Measurements from ENCODE around the gene IL3.

The IL3 gene

DNA sequence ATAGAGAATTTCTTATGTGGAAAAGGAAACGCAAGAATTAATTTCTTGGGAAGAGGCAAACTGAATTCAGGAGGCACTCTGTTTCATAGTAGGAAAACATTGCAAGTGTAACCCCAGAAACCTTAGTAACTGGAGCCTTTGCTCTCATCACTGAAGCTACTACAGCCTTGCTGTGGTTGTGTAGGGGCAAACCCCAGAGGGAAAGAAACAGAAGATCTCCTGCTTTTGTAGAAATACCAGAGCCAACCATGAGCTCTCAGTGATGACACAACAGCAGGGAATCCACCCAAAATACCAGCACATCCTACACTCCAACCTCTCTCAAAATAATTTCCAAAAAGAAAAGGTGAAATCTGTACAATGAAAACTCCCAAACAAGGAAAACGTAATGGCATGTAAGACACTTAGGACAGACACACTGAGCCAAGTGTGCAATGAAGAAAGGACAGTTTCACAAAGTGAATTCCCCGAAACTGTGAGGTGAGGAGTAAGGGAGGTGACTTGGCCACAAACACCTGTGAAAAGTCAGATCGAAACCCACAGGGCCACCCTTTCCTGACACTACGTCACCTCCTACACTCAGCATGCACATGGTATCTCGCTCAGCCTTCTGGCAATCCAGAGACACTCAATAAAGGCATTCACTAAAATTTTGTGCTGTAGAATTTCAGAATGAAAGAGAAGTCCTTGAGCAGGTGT lies 40.4 kb upstream of the IL3 start:
- H3K27ac ChIP-seq (ENCODE audit: low read depth, low read length) = no peak overlapping the region
- H3K4me1 ChIP-seq (ENCODE audit: control insufficient read depth, insufficient read depth, low read length) = no peaks in the 10 kb centered on the region
- H3K4me3 ChIP-seq (ENCODE audit: low read length) = no peak overlapping the region
- no peaks in the 10 kb centered on the region for H3K36me3 ChIP-seq (ENCODE audit: control insufficient read depth, insufficient read depth, low read length)
- no peaks in the 10 kb centered on the region for H3K27me3 ChIP-seq (ENCODE audit: control insufficient read depth, insufficient read depth, low read length)
- H3K9ac ChIP-seq (ENCODE audit: low read length) = no peak overlapping the region

DNA sequence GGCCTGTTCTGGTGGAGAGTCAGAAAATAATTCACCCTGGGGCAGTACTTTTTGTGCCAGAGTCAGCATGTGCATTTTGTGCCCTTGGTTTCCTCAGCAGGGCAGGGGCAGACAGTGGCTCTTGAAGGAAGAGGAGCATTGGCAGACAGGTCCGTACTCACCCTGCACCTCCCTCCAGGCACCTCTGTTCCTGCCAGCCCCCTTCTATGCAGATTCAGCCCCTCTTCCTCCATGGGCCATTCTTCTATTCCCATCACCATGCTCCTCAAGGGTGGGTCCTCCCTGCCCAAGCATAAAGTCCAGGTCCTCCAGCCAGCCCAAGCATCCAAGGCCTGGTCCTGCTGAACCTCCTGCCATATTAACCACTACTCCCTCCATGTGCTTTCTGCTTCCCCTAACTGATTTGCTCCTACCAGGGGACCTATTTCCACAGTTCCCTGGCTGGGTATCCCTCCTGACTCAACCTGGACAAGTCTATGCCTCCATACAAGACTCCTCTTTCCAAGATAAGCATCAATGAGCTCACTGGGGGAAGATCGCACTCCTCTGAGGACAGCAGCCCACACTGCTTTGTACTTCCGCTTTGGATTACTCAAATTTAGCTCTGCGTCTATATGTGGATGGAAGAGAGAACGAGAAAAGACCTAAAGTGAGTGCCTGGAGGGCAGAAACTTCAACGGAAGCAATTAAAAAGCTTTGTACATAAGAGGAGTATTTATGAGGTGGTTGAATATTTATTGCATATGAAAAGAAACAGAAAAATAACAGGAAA lies 39.7 kb upstream of the IL3 start:
- Histone ChIP-seq H3K27ac (ENCODE audit: low read depth, low read length) (no peak overlapping the region), H3K36me3 (ENCODE audit: control insufficient read depth, insufficient read depth, low read length) (no peaks in the 10 kb centered on the region), H3K9ac (ENCODE audit: low read length) (no peak overlapping the region), H3K4me1 (ENCODE audit: control insufficient read depth, insufficient read depth, low read length) (no peaks in the 10 kb centered on the region), H3K4me3 (ENCODE audit: low read length) (no peak overlapping the region), H3K27me3 (ENCODE audit: control insufficient read depth, insufficient read depth, low read length) (no peaks in the 10 kb centered on the region)

DNA sequence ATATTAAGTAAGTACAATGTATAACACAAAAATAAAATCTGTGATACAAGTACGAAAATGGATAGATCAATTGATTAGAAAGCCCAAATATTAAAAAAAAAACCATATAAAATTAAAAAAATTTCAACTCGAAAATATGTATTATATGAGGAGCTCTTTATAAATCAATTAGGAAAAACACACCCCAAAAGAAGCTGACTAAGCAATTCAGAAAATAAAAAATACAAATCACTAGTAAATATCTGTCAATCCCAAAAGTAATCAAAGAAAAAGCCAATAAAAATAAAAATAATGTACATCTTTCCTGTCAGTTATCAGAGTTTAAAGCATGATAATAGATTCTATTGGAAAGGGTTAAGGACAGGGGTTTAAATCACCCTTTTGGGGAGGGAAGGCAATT lies 38.8 kb upstream of the IL3 start:
- H3K36me3 ChIP-seq (ENCODE audit: control insufficient read depth, insufficient read depth, low read length) = no peaks in the 10 kb centered on the region
- no peaks in the 10 kb centered on the region for H3K27me3 ChIP-seq (ENCODE audit: control insufficient read depth, insufficient read depth, low read length)
- H3K4me3 ChIP-seq (ENCODE audit: low read length) = no peak overlapping the region
- no peak overlapping the region for H3K27ac ChIP-seq (ENCODE audit: low read depth, low read length)
- H3K4me1 ChIP-seq (ENCODE audit: control insufficient read depth, insufficient read depth, low read length) = no peaks in the 10 kb centered on the region
- H3K9ac ChIP-seq (ENCODE audit: low read length) = no peak overlapping the region

DNA sequence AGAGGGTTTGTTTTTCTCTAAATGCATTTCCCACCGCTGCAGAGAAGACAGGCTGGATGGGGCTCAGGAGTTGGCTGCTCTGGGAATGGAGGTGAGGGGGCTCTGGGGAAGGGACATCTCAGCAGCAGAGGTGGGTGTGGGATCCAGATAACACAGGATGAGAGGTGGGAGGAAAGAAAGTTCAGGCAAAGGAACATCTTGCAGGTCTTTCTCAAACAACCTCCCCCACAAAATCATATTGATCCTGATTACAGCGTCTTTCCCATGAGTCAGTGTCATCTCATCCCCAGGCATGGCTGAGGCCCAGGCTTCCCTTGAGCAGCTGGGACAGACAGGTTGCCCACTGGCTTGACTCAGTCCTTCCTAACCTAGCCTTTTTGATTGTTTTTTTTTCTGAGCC lies 37.7 kb upstream of the IL3 start:
- Histone ChIP-seq H3K36me3 (ENCODE audit: control insufficient read depth, insufficient read depth, low read length) (no peaks in the 10 kb centered on the region), H3K27me3 (ENCODE audit: control insufficient read depth, insufficient read depth, low read length) (no peaks in the 10 kb centered on the region), H3K9ac (ENCODE audit: low read length) (no peak overlapping the region), H3K4me1 (ENCODE audit: control insufficient read depth, insufficient read depth, low read length) (no peaks in the 10 kb centered on the region), H3K4me3 (ENCODE audit: low read length) (no peak overlapping the region), H3K27ac (ENCODE audit: low read depth, low read length) (no peak overlapping the region)

DNA sequence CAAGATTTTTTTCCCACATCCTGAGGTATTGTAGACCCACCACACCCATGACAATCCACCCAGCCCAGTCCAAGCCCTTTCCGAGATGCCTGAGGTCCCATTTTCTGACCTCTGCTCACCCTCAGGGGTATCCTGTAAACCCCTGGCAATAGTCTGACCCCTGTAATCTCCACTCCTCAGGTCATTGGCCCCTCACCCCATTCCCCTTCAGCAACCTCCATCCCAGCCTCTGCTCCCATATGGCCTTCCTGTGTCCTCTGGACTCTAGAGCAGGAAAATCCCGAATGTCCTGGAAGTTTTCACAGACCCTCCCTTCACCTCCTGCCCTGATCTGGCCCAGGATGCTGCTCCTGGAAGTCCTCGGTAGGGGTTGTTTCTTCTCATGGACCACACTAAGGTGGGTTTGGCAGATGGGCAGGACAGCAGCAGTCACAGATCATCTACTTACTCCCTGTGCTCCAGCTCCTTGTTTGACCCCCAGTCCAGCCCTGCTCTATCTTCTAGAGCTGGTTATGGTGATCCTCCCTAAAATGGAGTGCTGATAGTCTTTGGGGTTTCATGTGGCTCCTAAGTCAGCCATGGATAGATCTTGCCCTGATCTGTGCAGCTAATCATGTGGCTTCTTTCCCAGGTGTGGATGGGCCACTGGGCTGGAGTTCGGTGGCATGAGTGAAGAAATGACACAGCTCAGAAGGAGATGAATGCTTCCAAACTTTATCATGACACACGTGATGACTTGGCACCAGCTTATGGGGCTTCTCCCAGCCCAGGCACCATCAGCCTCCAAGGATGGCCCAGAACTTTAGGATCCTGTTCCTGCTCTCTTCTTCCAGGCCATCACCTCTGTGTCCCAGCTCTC lies 37.0 kb upstream of the IL3 start:
- Histone ChIP-seq H3K27me3 (ENCODE audit: control insufficient read depth, insufficient read depth, low read length) (no peaks in the 10 kb centered on the region), H3K4me1 (ENCODE audit: control insufficient read depth, insufficient read depth, low read length) (no peaks in the 10 kb centered on the region), H3K4me3 (ENCODE audit: low read length) (no peak overlapping the region), H3K27ac (ENCODE audit: low read depth, low read length) (no peak overlapping the region), H3K9ac (ENCODE audit: low read length) (no peak overlapping the region), H3K36me3 (ENCODE audit: control insufficient read depth, insufficient read depth, low read length) (no peaks in the 10 kb centered on the region)

DNA sequence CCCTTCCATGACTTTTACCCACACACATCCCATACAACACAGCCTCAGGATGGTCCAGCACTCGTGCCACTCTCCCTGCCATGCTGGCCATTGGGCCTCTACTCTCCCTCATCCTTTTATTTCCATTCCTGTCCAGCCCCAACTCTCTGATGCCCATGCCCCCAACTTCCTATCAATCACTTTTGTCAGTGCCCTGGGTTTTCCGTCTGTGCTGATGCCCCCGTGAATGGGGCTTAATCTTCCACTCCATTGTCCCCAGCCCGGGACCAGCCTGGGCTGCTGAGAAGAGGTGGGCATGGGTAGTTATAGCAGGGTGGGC lies 36.4 kb upstream of the IL3 start:
- Histone ChIP-seq H3K4me1 (ENCODE audit: control insufficient read depth, insufficient read depth, low read length) (no peaks in the 10 kb centered on the region), H3K27me3 (ENCODE audit: control insufficient read depth, insufficient read depth, low read length) (no peaks in the 10 kb centered on the region), H3K36me3 (ENCODE audit: control insufficient read depth, insufficient read depth, low read length) (no peaks in the 10 kb centered on the region), H3K4me3 (ENCODE audit: low read length) (no peak overlapping the region), H3K27ac (ENCODE audit: low read depth, low read length) (no peak overlapping the region), H3K9ac (ENCODE audit: low read length) (no peak overlapping the region)

DNA sequence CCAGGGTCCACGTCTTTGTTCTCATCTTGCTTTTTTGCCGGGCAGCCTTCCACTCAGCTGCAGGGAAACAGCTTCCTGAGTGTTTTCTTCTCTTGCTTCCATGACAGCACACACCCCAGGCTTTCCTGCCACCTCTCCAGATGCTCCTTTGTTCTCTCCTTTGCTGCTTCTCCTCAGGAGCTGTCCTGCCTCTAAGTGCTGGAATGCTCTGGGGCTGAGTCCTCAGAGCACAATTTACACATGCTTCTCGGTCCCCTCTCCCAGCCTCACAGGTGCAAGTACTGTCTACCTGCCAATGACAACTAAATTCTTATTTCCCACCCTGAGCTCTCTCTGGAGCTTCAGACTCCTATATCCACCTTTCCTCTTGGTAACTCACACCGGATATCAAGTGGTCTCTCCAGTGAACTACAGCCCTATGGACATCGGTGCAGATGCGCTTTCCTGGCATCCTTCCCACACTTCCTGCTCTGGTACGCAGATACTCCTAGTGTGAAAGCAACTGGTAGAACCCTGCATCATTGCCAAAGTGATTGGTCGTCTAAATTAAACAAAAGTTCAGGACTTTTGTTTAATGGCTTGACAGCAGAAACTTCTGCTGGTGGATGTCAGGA lies 35.6 kb upstream of the IL3 start:
- no peaks in the 10 kb centered on the region for H3K4me1 ChIP-seq (ENCODE audit: control insufficient read depth, insufficient read depth, low read length)
- H3K27ac ChIP-seq (ENCODE audit: low read depth, low read length) = no peak overlapping the region
- H3K27me3 ChIP-seq (ENCODE audit: control insufficient read depth, insufficient read depth, low read length) = no peaks in the 10 kb centered on the region

DNA sequence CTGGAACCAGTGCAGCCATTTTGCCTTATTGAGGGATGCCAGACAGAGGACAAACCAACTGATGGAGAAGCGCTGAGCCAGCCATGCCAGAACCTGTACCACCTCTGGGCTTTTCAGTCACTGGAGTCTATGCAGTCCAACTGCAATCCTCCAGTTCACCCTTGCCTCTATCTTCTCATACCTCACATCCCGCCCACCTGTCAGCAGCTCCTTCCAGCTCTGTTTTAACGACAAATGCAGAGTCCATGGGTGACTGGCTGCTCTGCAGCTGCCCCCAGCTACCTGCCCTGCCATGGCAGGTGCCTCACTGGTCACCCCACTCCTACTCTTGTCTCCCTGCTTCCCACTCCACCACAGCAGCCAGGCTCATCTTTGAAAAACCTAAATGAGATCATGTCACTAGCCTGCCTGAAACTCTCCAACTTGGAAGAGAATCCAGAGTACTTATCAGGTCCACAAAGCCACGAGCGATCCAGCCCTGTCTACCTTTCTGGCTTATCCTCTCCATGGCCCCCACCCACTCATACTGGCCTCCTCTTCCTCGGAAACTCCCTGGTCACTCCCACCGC lies 35.0 kb upstream of the IL3 start:
- Histone ChIP-seq H3K27me3 (ENCODE audit: control insufficient read depth, insufficient read depth, low read length) (no peaks in the 10 kb centered on the region), H3K27ac (ENCODE audit: low read depth, low read length) (no peak overlapping the region), H3K9ac (ENCODE audit: low read length) (no peak overlapping the region), H3K36me3 (ENCODE audit: control insufficient read depth, insufficient read depth, low read length) (no peaks in the 10 kb centered on the region), H3K4me3 (ENCODE audit: low read length) (no peak overlapping the region), H3K4me1 (ENCODE audit: control insufficient read depth, insufficient read depth, low read length) (no peaks in the 10 kb centered on the region)

More for the DNA sequence above, 35.6 kb upstream of the IL3 start:
- H3K4me3 ChIP-seq (ENCODE audit: low read length) = no peak overlapping the region
- H3K36me3 ChIP-seq (ENCODE audit: control insufficient read depth, insufficient read depth, low read length) = no peaks in the 10 kb centered on the region
- no peak overlapping the region for H3K9ac ChIP-seq (ENCODE audit: low read length)

DNA sequence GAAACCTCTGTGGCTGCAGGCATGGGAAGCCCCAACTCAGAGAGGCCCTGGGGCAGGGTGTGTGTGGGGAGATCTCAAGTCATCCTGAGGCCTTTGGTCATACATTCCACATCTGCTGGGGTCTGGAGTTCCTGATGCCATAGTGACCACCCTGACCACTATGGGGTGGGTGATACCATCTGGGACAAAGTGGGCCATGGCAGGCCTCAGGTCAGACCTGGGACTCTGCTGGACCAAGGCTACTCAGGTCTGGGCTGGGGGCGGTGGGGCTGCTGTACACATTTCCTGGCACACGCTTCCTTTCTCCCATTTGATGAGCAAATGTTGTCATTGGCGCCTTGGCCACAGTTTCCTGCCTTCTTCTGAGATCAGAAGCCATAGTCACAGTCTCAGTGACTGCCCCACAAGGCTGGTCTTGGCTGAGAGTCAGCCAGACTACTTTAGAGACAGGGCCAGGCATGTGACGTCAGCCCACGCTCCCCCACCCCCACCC lies 33.9 kb upstream of the IL3 start:
- no peak overlapping the region for H3K27ac ChIP-seq (ENCODE audit: low read depth, low read length)
- no peaks in the 10 kb centered on the region for H3K27me3 ChIP-seq (ENCODE audit: control insufficient read depth, insufficient read depth, low read length)

DNA sequence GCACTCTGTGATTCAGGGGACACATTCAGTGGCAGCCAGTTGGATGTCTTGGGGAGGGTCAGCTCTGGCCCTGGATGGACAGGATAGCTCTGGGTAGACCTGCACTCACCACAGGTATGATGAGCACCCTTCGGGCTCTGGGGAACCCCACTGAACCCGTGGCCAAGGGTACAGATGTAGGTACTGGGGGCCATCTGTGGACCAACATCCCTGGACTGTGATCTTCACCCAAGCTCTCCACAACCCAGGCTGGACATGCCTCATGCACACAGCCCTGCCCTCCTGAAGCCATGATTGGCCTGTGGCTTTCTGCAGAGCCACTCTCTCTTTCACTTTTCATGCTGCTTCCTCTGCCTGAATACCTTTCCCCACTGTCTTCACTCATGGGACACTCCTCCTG lies 33.4 kb upstream of the IL3 start:
- H3K27me3 ChIP-seq (ENCODE audit: control insufficient read depth, insufficient read depth, low read length) = no peaks in the 10 kb centered on the region
- H3K36me3 ChIP-seq (ENCODE audit: control insufficient read depth, insufficient read depth, low read length) = no peaks in the 10 kb centered on the region
- H3K4me1 ChIP-seq (ENCODE audit: control insufficient read depth, insufficient read depth, low read length) = no peaks in the 10 kb centered on the region
- no peak overlapping the region for H3K4me3 ChIP-seq (ENCODE audit: low read length)
- H3K27ac ChIP-seq (ENCODE audit: low read depth, low read length) = no peak overlapping the region
- no peak overlapping the region for H3K9ac ChIP-seq (ENCODE audit: low read length)

More for the DNA sequence above, 33.9 kb upstream of the IL3 start:
- no peak overlapping the region for H3K4me3 ChIP-seq (ENCODE audit: low read length)
- no peaks in the 10 kb centered on the region for H3K36me3 ChIP-seq (ENCODE audit: control insufficient read depth, insufficient read depth, low read length)
- no peaks in the 10 kb centered on the region for H3K4me1 ChIP-seq (ENCODE audit: control insufficient read depth, insufficient read depth, low read length)
- H3K9ac ChIP-seq (ENCODE audit: low read length) = no peak overlapping the region

DNA sequence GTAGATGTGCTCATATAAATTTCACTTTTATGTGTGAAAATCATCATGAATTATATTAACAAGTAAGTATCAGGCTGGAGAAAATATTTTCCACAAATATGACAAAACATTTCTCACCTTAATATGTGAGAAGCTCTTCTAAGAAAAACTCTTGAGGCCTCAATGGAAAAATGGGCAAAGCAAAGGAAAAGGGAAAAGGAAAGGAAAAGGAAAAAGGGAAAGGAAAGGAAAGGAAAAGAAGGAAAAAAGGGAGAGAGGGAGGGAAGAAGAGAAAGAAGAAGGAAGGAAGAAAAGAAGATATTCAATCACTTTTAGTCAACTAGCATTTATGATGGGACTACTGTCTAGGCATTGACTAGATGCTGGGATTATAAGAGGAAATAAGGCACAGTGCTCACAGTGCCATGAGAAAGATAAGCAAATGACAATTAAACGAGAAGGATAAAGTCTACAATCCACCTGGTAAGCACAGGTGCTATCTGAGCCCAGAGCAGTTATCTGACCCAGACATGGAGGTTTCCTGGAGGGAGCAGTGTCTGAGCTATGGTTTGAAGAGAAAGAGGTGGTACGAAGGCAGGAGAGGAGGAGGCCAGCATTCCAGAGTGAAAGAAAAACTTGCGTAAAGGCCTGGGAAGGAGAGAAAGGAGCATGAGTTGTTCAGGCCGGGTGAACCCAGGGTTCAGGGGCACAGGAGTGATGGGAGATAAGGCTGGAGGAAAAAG lies 30.7 kb upstream of the IL3 start:
- Histone ChIP-seq H3K4me3 (ENCODE audit: low read length) (no peak overlapping the region), H3K27ac (ENCODE audit: low read depth, low read length) (no peak overlapping the region)

More for the DNA sequence above, 30.7 kb upstream of the IL3 start:
- no peaks in the 10 kb centered on the region for H3K27me3 ChIP-seq (ENCODE audit: control insufficient read depth, insufficient read depth, low read length)
- H3K4me1 ChIP-seq (ENCODE audit: control insufficient read depth, insufficient read depth, low read length) = no peaks in the 10 kb centered on the region
- H3K36me3 ChIP-seq (ENCODE audit: control insufficient read depth, insufficient read depth, low read length) = no peaks in the 10 kb centered on the region
- H3K9ac ChIP-seq (ENCODE audit: low read length) = no peak overlapping the region
